GM19328 (cell line): Measurements from ENCODE around the gene SEMA6D.

Experiments used
- ATAC-seq: cut with Tn5 transposase; IDR thresholded peaks from one replicate; pipeline ENCODE4 v1.9.1; 2021; ENCODE audit warnings: mild to moderate bottlenecking, moderate library complexity; ENCODE audit not compliant: unreplicated experiment

Gene SEMA6D

DNA sequence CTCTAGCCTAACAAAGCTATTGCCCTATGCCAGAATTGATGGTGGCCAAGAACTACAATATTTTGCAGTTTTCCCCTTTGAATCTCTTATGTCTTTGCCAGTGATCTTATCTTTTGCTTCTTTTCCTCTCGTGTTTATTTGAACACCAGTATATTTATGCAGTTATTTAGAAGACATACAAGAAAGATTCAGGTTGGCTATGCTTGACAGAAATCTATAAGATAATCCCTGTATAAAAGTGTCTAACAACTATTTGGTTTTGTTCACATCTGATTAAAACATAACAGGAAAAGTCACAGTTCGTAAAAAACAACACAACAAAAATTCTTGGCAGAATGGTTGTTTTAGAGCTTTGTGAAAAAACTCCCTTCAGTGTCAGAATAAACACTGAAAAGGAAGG is 63.7 kb downstream of the SEMA6D start:
- ATAC-seq: no peak

DNA sequence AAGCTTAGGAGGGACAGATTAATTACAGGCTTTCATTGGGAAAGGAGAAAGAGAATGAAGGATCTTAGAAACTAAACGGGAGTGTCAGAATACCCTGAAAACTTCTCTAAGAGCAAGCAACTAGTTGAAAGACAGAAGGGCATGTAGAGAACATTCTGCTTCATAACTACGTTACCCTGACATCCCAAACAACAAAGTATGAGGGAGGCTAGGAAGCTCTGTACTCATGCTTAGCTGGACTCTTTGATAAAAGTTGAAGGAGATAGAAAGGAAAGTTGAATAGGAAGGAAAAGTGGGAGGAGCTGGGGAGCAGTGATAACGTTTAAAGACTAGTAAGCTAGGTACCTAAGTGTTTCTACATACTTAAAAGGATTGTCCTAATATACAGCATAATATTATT is 64.2 kb downstream of the SEMA6D start:
- no peak for ATAC-seq

DNA sequence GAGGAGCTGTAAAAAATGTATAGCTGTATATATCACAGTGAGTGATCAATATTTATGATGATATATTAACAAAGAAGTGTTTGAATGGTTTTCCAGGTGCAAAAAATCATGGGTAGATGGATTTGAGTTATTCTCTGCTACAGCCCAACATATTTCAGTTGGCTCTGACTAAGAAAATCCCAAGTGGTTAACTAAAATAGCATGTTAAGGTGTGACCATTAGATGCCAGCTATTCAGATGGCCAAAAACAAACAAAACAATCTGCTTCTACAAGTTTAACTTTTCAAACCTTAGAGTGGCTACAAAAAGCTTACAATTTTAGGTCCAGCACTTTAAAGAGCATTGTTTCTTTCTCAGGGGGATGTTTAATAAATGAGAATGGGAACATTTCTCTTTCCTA is 67.5 kb downstream of the SEMA6D start:
- no peak for ATAC-seq

DNA sequence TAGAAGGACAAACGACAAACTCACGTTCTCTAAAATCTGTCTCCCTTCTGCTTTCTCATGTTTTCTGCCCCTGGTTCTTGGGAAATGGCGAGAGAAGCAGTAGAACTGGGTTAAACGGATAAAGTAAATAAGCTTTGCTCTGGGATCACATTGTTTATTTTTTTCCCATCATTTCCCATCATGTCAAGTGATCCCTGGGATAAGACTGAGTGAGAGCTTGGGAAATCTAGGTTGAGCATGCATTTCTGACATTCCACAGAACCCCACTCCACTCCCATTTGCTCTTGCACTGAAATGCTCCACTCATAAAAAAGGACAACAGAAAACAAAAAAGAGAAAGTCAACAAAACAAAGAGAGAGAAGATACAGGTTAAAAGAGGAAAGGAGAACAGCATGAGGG is 69.1 kb downstream of the SEMA6D start:
- ATAC-seq: no peak

DNA sequence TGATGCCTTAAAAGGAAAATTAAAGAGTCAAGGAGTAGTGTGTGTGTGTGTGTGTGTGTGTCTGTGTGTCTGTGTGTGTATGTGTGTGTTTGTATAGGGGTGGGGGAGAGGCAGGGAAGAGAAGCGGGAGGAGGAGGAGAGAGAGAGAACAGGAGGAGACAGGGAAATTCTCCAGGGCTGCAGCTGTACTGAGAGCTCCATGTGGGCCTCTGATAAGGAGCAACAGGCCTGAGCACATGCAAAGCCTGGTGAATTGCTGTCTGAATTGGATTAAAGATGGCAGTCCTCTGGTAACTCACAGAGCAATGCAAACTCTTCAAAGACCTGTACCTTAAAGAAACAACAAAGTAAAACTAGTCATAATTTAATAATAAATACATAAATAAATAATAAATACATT is 70.6 kb downstream of the SEMA6D start:
- ATAC-seq: no peak

DNA sequence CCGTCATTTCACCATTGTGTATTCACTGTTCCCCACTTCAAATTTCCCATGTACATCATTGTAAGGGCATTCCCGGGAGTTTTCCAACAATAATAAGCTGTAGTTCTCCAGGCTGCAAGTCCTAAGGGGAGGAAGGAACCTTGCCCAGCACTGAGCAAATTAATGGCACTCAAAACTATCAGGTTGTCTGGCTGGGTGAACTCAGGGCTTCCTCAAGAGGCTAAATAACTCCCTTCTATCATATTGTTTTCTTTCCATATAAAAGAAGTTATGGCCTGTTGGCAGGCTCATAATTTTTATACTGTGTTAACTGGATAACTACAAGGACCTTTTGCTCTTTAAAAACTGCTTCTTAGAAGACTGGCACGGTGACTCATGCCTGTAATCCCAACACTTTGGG is 71.4 kb downstream of the SEMA6D start:
- no peak for ATAC-seq

DNA sequence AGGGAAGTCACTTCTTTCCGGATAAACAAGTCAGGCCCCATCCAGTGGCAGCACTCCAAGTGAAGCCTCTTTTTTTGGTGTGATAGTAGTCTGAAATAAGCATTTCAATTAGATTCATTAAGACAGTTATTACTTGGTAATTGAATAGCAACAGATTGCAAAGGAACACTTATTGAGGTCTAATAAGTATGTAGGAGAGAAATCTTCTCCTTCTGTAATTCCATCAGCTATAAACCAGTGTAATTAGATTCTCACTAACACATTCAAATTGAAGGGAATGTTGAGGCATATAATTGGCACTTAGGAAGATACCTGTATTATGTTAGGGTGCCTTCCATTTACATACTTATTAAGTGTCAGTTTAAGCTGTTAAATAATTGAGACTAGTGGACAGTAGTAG is 73.9 kb downstream of the SEMA6D start:
- ATAC-seq: no peak

DNA sequence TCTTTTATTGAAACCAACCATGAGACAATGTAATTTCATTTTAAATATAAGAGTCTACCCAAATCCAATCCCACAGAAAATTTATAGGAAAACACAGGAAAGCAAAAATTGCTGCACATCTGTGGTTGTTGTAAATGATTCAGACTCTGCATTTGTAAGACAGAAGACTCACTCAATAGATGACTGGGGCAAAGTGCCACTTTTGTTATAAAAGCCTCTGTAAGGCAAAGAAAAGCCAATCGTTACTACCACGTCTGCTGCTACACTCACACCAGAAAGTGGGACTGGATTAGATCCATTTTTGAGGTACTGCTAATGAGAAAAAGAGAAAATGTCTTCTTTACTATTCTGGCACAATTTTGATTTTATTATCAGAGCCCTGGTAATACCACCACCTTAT is 74.9 kb downstream of the SEMA6D start:
- ATAC-seq: no peak

DNA sequence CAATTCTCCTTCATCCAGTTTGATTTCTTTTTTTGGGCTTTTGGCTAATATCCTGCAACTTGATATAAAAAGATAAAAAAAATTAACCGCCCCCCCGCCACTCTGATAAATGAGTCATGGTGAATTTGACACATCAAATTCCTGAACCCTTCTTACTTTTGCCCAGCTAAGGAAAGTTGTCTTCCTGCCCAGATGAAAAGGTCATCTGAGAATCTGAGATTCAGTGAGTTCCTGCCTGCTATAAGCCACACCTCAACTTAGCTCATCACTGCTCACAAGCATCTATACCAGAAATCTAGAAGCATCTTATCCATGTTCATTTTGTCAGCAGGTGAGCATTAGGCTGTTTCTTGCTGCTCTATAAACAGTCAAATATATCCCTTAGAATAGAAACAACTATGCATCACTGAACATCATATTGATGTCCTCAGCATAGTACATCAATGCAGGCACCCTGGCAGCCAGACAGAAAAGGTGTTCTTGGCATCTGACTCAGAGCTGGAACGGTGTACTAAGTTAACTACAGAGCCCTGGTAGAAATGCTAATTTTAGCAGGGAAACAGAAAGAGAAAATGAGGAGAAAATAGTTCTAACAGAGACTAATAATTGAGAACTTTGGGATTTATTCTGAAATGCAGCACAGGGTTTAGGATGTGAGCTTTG is 77.1 kb downstream of the SEMA6D start:
- no peak for ATAC-seq

DNA sequence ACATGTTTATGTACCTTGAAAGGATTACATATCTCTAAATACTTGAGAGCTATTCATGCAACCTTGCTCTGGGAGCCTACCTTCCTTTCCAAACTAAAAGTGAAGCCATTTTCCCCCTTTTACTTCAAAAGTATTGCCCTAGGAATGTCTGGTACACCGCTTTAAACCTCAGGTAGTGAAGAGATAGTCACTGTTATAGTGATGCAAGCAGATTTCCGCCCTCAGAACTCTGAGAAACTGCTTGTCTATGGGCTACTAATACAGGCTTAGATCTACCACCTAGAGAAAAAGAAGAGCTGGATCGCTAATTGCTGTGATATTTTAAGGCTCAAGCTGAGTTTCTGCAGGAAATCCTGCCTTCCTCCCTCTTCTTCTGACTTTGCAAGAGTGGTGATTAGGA is 78.6 kb downstream of the SEMA6D start:
- no peak for ATAC-seq

DNA sequence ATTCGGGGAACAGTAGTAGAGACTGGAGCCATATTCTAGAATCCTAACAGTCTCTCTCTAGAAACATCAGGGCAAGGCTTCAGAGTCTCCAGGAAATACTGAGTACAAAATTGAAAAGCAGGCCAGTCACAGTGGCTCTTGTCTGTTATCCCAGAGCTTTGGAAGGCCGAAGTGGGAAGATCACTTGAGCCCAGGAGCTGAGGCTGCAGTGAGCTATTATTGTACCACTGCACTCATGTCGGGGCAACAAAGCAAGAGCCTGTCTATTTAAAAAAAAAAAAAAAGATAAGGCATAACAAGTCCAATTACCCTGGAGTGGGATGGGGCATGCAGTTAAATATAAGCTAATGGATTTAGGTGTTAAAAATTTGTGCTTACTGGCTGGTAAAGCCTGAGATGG is 79.0 kb downstream of the SEMA6D start:
- no peak for ATAC-seq

DNA sequence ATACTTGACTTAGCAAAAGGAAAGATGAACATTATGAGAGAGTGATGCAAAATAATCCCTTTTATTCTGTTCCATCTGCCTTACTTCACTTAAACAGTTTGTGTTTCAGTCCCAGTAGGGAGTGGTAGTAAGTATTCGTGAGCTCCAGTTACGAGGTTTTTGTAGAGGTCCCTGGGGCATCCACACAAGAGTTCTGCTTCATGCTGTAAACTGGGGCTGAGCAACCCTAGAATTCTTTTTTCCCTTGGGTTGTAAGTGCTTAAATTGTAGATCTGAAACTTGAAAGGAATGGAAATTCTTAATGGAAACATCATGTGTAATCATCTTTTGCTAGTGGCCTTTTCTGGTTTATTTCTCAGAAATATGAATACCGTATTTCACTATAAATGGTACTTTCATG is 79.5 kb downstream of the SEMA6D start:
- no peak for ATAC-seq

DNA sequence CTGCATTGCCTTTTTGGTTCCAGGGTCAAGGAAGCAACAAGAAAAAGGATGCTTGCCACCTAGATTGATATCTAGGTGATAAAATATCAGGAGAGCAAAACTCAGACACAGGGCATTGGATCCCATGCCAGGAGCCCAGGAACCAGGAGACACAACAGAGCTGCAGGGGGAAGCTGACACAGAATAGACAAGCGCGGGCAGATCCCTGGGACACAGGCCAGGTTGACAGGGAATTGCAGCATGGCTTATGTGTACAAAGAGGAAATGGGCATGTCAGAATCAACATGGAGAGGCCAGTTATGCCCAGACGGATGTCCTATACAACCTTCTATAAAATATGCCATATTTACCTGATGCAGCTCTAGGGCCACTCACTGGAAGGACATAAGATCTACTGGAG is 84.2 kb downstream of the SEMA6D start:
- no peak for ATAC-seq

DNA sequence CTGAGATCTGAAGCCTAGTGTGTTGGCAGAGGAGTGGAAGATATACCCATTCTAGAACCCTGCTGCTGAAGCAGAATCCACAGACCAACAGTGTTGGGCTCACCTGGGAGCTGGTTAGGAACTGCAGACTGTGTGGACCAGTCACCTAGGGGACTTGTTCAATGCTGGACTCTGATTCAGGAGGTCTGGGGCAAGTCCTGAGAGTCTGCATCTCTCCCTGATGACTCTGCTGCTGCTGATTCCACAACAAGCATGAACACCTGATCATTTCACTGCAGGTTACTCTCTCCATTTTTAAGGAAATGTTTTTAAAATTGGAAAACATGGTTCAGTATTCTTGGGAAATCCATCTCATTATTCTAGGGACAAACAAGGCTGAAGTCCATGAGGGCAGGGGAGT is 84.9 kb downstream of the SEMA6D start:
- no peak for ATAC-seq

DNA sequence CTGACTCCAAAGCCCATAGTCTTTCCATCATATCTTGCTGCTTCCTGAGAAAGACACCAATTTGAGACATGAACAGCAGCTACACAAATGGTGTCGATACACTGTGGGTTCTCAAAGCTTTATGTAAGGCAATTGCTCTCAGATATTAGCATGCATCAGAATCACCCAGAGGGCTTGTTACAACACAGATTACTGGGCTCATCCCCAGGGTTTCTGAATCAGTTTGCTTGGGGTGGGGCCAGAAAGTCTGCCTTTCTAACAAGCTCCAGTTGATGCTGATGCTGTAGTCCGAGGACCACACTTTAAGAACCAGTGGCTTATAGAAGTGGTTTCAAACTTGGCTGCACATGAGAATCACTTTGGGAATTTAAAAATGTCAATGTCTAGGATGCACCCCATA is 86.5 kb downstream of the SEMA6D start:
- no peak for ATAC-seq

DNA sequence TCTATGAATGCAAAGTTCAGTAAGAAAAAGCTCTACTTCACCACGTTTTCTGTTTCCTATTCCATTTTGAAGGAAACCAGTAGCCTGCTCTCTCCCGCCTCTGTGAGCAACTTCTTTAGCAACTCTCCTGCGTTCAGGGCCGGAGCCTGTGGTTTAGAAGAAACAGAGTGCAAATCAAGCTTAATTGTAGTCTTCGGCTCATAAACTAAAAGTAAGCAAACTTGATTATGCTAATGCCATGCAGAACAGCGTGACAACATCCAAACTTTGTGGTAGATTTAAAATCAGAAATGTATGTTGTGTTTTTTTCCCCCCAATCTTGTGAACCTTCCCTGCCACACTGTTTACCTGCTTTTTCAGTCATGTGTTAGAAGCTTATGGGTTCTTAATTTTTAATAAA is 87.4 kb downstream of the SEMA6D start:
- no peak for ATAC-seq

DNA sequence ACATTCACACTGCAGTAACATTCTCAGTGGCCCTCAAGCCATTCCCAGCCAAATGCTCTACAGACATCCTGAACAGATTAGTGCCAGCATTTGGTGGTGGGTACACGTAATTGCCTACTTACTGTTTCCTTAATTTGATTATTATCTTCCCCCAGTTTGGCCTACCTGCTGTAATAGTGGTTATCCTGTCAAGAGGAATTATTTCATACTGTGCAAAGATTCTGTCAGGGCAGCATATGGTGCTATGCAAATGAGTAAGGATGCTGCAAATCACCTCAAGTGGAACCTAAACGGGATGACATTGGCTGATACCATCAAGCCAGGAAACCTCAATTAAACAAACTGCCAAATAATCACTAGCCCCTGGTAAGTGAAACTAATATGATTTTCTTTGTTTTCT is 88.7 kb downstream of the SEMA6D start:
- ATAC-seq: no peak

DNA sequence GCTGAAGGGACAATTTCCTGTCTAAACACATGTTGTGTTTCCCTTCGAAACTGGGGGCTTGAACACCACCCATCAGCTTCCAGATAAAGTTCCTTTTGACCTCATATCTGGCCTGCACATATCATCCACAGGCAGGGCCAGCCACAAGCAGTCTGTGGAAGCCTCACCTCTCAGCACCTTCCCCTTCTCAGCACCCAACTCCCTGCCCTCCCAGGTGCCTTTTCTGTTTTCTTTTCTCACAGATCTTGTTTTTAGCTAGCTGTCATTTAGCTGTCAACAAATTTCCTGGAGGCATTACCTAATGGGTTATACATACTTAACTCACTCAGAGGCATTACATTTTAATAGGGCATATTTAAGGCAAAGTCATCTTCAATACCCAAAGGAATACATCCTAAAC is 93.9 kb downstream of the SEMA6D start:
- no peak for ATAC-seq

DNA sequence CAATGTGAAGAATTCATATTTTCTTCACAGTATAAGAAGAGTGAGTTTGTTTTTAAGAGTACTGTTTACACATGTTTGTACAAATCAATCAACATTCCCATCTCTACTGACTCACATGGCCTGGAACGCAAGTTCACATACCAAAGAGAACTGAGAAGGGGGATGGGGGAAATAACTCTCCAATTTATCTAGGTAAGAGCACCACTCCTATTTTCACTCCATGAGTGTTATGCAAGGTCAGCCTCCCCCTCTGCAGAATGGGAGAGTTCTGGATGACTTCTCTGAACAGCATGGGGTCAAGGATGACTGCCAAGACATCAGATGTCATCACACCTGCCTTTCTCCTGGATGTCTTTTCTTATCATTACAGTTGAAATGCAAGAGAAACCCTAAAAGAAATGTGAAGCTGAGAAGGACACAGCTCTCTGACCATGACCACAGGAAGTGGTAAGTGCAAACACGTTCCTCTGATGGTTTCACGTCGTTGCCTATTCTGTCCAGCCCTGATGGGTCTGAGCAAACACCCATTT is 95.2 kb downstream of the SEMA6D start:
- ATAC-seq: peak; percentile 49

DNA sequence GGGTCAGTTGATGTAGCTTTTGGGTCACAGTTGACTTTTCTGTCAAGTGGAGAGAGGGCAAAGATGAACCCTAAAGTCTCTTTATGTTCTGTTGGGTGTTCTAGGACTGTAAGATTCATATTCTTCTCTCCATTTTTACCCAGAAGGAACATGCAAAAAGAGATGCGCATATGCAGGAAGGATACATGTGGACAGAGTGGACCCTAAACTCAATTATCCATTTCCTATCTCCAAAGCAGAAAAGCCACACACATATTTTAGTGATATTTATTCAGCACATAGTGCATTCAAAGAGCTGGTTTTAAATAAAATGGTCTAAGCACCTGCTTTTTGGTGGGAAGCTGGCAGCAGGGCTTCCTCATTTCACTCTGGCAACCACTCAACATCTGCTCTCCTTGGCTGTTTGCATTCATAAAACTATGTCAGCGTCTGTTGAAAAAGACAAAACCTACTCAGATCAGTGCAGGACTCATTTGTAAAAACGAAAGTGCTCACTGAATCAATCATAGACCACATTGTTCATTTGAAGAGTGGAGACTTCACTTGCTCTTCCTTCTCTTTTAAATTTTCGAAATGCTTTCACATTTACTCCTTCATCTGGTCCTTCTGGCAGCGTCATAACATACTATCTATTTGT is 96.6 kb downstream of the SEMA6D start:
- ATAC-seq: peak; percentile 79

DNA sequence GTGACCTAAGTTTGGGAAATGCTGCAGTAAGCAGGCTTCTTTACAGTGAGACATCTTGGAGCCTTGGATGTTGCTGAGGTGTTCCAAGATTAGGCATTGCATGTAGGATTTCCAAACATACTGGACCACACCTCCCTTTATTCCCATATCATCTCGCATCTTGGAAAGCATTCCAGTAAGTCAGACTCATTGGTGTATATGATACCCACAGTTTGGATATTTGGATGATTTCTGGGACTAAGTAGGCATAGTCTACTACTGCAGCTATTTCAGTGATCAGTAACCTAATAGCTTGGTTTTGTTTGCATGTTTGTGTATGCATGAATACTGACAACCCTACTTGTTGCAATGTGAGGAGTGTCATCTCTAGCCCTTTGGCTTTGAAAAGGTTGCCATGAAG is 97.3 kb downstream of the SEMA6D start:
- no peak for ATAC-seq

DNA sequence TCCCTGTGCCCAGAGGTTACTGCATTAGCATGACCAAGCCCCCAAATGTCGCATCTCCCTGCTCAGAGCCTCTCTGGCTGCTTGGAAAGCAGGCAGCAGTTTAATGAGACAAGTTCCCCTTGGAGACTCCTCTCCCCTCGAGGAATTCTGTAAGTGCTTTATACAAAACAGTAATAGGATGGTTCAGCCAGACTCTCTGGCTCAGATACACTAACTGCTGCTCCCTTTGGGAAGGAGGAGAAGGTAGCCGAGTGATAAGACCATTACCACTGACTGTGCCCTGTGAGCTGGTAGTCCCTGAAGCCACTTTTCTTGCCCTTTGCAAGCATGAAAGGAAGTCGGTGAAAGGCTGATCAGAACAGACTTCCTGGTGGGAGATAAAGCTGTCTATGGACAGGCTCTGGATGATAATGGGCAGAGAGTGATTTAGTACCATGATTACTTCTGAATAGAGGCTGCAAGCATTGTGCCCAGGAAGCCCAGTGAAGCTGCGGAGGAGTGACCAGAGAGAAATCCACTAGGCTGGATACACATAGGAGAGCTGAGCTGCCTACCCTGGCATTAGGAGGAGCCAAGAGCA is 100.8 kb downstream of the SEMA6D start:
- no peak for ATAC-seq
